ENCODE measurements around the gene SCAPER.

SCAPER gene

GRCh38 chr15:76359152-76359551 is 546.0 kb downstream of the SCAPER start:
- no peak for DNase-seq (ENCODE audit: low spot score)

- DNase-seq (ENCODE audit: low spot score) = no peak
Observed at GRCh38 chr15:76358453-76358852, 546.7 kb downstream of the SCAPER start.

- DNase-seq (ENCODE audit: low spot score) = no peak
Observed at GRCh38 chr15:76354823-76355440, 550.2 kb downstream of the SCAPER start.

GRCh38 chr15:76353903-76354302 is 551.2 kb downstream of the SCAPER start:
- no peak for DNase-seq (ENCODE audit: low spot score)

- no peak for DNase-seq (ENCODE audit: low spot score)
Observed at GRCh38 chr15:76353023-76353577, 552.0 kb downstream of the SCAPER start.

- no peak for DNase-seq (ENCODE audit: low spot score)
Observed at GRCh38 chr15:76349301-76350070, 555.7 kb downstream of the SCAPER start.

- no peak for DNase-seq (ENCODE audit: low spot score)
Observed at GRCh38 chr15:76347482-76348055, 557.6 kb downstream of the SCAPER start.

- DNase-seq (ENCODE audit: low spot score) = no peak
Observed at GRCh38 chr15:76346669-76347481, 558.3 kb downstream of the SCAPER start.

- no peak for DNase-seq (ENCODE audit: low spot score)
Observed at GRCh38 chr15:76345880-76346668, 559.1 kb downstream of the SCAPER start.

GRCh38 chr15:76345583-76345879 is 559.6 kb downstream of the SCAPER start:
- DNase-seq (ENCODE audit: low spot score) = no peak

GRCh38 chr15:76344893-76345582 is 560.1 kb downstream of the SCAPER start:
- DNase-seq (ENCODE audit: low spot score) = no peak

GRCh38 chr15:76343313-76343996 is 561.7 kb downstream of the SCAPER start:
- DNase-seq (ENCODE audit: low spot score) = no peak

- no peak for DNase-seq (ENCODE audit: low spot score)
Observed at GRCh38 chr15:76342382-76343201, 562.5 kb downstream of the SCAPER start.

GRCh38 chr15:76342058-76342381 is 563.1 kb downstream of the SCAPER start:
- DNase-seq (ENCODE audit: low spot score) = no peak

GRCh38 chr15:76341366-76342057 is 563.6 kb downstream of the SCAPER start:
- DNase-seq (ENCODE audit: low spot score) = no peak

- no peak for DNase-seq (ENCODE audit: low spot score)
Observed at GRCh38 chr15:76340803-76341365, 564.3 kb downstream of the SCAPER start.

- no peak for DNase-seq (ENCODE audit: low spot score)
Observed at GRCh38 chr15:76340198-76340802, 564.8 kb downstream of the SCAPER start.

Measured in hematopoietic multipotent progenitor cell treated with erythropoietin and hydrocortisone succinate and interleukin-3 and kit ligand, for 17 days (in vitro differentiated cells).